IMR-90 (cell line): ENCODE data around the gene TAF4B. TPM values are rescaled to one million over a fixed set of nuclear protein-coding genes. Genes with fewer than 3 reads are reported as not detected.

ENCODE experiments used
- ATAC-seq: fragments of 200-7000 bp; cut with Tn5 transposase; 2 replicates; pipeline ENCODE4 v1.9.1; 2020; ENCODE audit warnings: low read depth, mild to moderate bottlenecking, moderate library complexity
- BruUV-seq: library from RNA; stranded (reverse); fragments of 400-500 nt; replicated peaks from 2 replicates; lab custom pipeline; 2021; lab: Mats Ljungman, UMichigan
- CTCF ChIA-PET: fragments of 300-600 bp; formaldehyde crosslinking; extraction: SDS; loops from one replicate; lab custom pipeline; 2021; ENCODE audit warnings: antibody characterized with exemption; lab: Yijun Ruan, JAX
- POLR2A ChIA-PET: fragments of 300-600 bp; sonication (Branson Sonifier 250); formaldehyde crosslinking; loops from one replicate; lab custom pipeline; 2022; ENCODE audit warnings: antibody characterized with exemption; ENCODE audit not compliant: unreplicated experiment; lab: Charles Lee
- DNase-seq: peaks from one replicate; pipeline ENCODE4 v3.0.0; 2013
- H2AFZ ChIP-seq: replicated peaks from 2 replicates; pipeline ENCODE3; 2013; ENCODE audit warnings: low read length, mild to moderate bottlenecking; ENCODE audit not compliant: poor library complexity
- H2AK5ac ChIP-seq: 2 replicates; pipeline ENCODE4 v1.6.1; 2013; ENCODE audit warnings: low read depth, low read length, inconsistent platforms
- H2AK9ac ChIP-seq: replicated peaks from 2 replicates; pipeline ENCODE3; 2013; ENCODE audit warnings: mild to moderate bottlenecking, low read depth, low read length, moderate library complexity; ENCODE audit not compliant: poor library complexity
- H2BK120ac ChIP-seq: 2 replicates; pipeline ENCODE4 v1.6.1; 2013; ENCODE audit warnings: low read depth, low read length, inconsistent platforms
- H2BK15ac ChIP-seq: 3 replicates; pipeline ENCODE4 v1.6.1; 2013; ENCODE audit warnings: low read depth, low read length, inconsistent platforms
- H2BK20ac ChIP-seq: 2 replicates; pipeline ENCODE4 v1.6.1; 2013; ENCODE audit warnings: low read depth, mild to moderate bottlenecking, inconsistent platforms, low read length, moderate library complexity
- H2BK5ac ChIP-seq: 2 replicates; pipeline ENCODE4 v1.6.1; 2013; ENCODE audit warnings: mild to moderate bottlenecking, low read depth, low read length, inconsistent platforms; ENCODE audit not compliant: poor library complexity, severe bottlenecking
- H3K14ac ChIP-seq: replicated peaks from 2 replicates; pipeline ENCODE4 v1.6.1; 2013; ENCODE audit warnings: low read depth, low read length, inconsistent platforms
- H3K18ac ChIP-seq: 2 replicates; pipeline ENCODE4 v1.6.1; 2013; ENCODE audit warnings: low read depth, low read length, control low read depth
- H3K23ac ChIP-seq: 2 replicates; pipeline ENCODE4 v1.6.1; 2013; ENCODE audit warnings: low read depth, low read length, inconsistent platforms
- H3K27ac ChIP-seq: 2 replicates; pipeline ENCODE4 v1.5.1; 2013; ENCODE audit warnings: mild to moderate bottlenecking, control low read depth, low read length; ENCODE audit not compliant: insufficient read depth
- H3K27me3 ChIP-seq: 2 replicates; pipeline ENCODE4 v1.6.1; 2013; ENCODE audit warnings: low read length; ENCODE audit not compliant: control insufficient read depth, insufficient read depth
- H3K36me3 ChIP-seq: 2 replicates; pipeline ENCODE4 v1.6.1; 2013; ENCODE audit warnings: low read length, mixed read lengths; ENCODE audit not compliant: control insufficient read depth, insufficient read depth
- H3K4ac ChIP-seq: 2 replicates; pipeline ENCODE4 v1.6.1; 2013; ENCODE audit warnings: low read depth, low read length, inconsistent platforms
- H3K4me1 ChIP-seq: 2 replicates; pipeline ENCODE4 v1.6.1; 2013; ENCODE audit warnings: low read length, mixed read lengths; ENCODE audit not compliant: control insufficient read depth, insufficient read depth
- H3K4me2 ChIP-seq: 2 replicates; pipeline ENCODE4 v1.6.1; 2013; ENCODE audit warnings: low read depth, mild to moderate bottlenecking, control low read depth, low read length, moderate library complexity
- H3K4me3 ChIP-seq: 2 replicates; pipeline ENCODE4 v1.5.1; 2013; ENCODE audit warnings: low read depth, mild to moderate bottlenecking, control low read depth, low read length, moderate library complexity; ENCODE audit not compliant: insufficient read depth
- H3K56ac ChIP-seq: 2 replicates; pipeline ENCODE4 v1.6.1; 2013; ENCODE audit warnings: low read length, inconsistent platforms; ENCODE audit not compliant: insufficient read depth; ENCODE audit errors: extremely low read depth
- H3K79me1 ChIP-seq, 2 experiments: 2 replicates each; pipeline ENCODE4 v1.6.1; 2013; ENCODE audit warnings: low read length in 2 of 2, inconsistent platforms in 1 of 2, low read depth in 1 of 2
- H3K9ac ChIP-seq: 2 replicates; pipeline ENCODE4 v1.6.1; 2013; ENCODE audit warnings: low read depth, low read length, control low read depth
- H3K9me1 ChIP-seq: 2 replicates; pipeline ENCODE4 v1.6.1; 2013; ENCODE audit warnings: low read length, inconsistent platforms; ENCODE audit not compliant: insufficient read depth
- H3K9me3 ChIP-seq: 2 replicates; pipeline ENCODE4 v1.6.1; 2013; ENCODE audit warnings: low read length; ENCODE audit not compliant: control insufficient read depth, insufficient read depth
- H4K20me1 ChIP-seq: 2 replicates; pipeline ENCODE4 v1.6.1; 2013; ENCODE audit warnings: low read length, inconsistent platforms; ENCODE audit not compliant: insufficient read depth
- H4K5ac ChIP-seq: 2 replicates; pipeline ENCODE4 v1.6.1; 2013; ENCODE audit warnings: mild to moderate bottlenecking, low read depth, low read length, control low read depth
- H4K8ac ChIP-seq, 2 experiments: 2 replicates each; pipeline ENCODE4 v1.6.1; 2013; ENCODE audit warnings: low read depth in 2 of 2, low read length in 2 of 2, control low read depth in 1 of 2, inconsistent platforms in 1 of 2
- H4K91ac ChIP-seq: 2 replicates; pipeline ENCODE4 v1.6.1; 2013; ENCODE audit warnings: low read depth, low read length, inconsistent platforms; ENCODE audit not compliant: insufficient read depth
- BHLHE40 ChIP-seq: fragments of 150-350 bp; IDR thresholded peaks from 2 replicates; pipeline ENCODE4 v1.6.1; 2016; ENCODE audit warnings: mild to moderate bottlenecking, low read depth, low read length
- CEBPB ChIP-seq: IDR thresholded peaks from 2 replicates; pipeline ENCODE4 v1.6.1; 2012; ENCODE audit warnings: low read depth, low read length, improper control_type of control experiment
- CTCF ChIP-seq: conservative IDR thresholded peaks from 2 replicates; pipeline ENCODE4 v1.5.1; 2012; ENCODE audit warnings: mild to moderate bottlenecking, low read depth, low read length, improper control_type of control experiment
- ELK1 ChIP-seq: fragments of 150-350 bp; IDR thresholded peaks from 2 replicates; pipeline ENCODE4 v1.6.1; 2016; ENCODE audit warnings: low read depth, mild to moderate bottlenecking, low read length, moderate library complexity, borderline replicate concordance
- FOS ChIP-seq: fragments of 150-350 bp; IDR thresholded peaks from 2 replicates; pipeline ENCODE4 v1.6.1; 2016; ENCODE audit warnings: low read depth, low read length
- MAFK ChIP-seq: IDR thresholded peaks from 2 replicates; pipeline ENCODE4 v1.6.1; 2012; ENCODE audit warnings: low read depth, low read length, improper control_type of control experiment
- MAZ ChIP-seq: IDR thresholded peaks from 2 replicates; pipeline ENCODE4 v1.6.1; 2012; ENCODE audit warnings: low read depth, mild to moderate bottlenecking, low read length, improper control_type of control experiment, moderate library complexity, borderline replicate concordance
- MXI1 ChIP-seq: IDR thresholded peaks from 2 replicates; pipeline ENCODE4 v1.6.1; 2012; ENCODE audit warnings: low read depth, mild to moderate bottlenecking, low read length, moderate library complexity, borderline replicate concordance
- NFE2L2 ChIP-seq: fragments of 150-350 bp; IDR thresholded peaks from 2 replicates; pipeline ENCODE4 v1.6.1; 2016; ENCODE audit warnings: low read depth, mild to moderate bottlenecking, low read length
- POLR2A ChIP-seq: IDR thresholded peaks from 2 replicates; pipeline ENCODE4 v1.6.1; 2012; ENCODE audit warnings: mild to moderate bottlenecking, low read depth, low read length
- RAD21 ChIP-seq: IDR thresholded peaks from 2 replicates; pipeline ENCODE4 v1.6.1; 2012; ENCODE audit warnings: low read length, improper control_type of control experiment
- RCOR1 ChIP-seq: IDR thresholded peaks from 2 replicates; pipeline ENCODE4 v1.6.1; 2012; ENCODE audit warnings: mild to moderate bottlenecking, low read length, improper control_type of control experiment; ENCODE audit not compliant: insufficient replicate concordance
- RFX5 ChIP-seq: IDR thresholded peaks from 2 replicates; pipeline ENCODE4 v1.8.0; 2012; ENCODE audit warnings: low read depth, mild to moderate bottlenecking, low read length, moderate library complexity
- SMC3 ChIP-seq: fragments of 150-350 bp; IDR thresholded peaks from 2 replicates; pipeline ENCODE4 v1.6.1; 2016; ENCODE audit warnings: low read depth, mild to moderate bottlenecking, antibody characterized with exemption, low read length, moderate library complexity
- USF2 ChIP-seq: fragments of 150-350 bp; IDR thresholded peaks from 2 replicates; pipeline ENCODE4 v1.6.1; 2017; ENCODE audit warnings: mild to moderate bottlenecking, antibody characterized with exemption, low read length, low read depth
- WGBS, 2 experiments: methylation state at CpG; one replicate each; pipeline versions ENCODE4 v1.1.5 to v1.1.7; 2013; ENCODE audit warnings: missing lambda C conversion rate in 2 of 2; ENCODE audit not compliant: insufficient read length in 1 of 2; ENCODE audit errors: extremely low coverage in 2 of 2; 5-methylcytosine and 5-hydroxymethylcytosine counted together
- dilution Hi-C: fragments of 300-500 bp; cut with HindIII; formaldehyde crosslinking; loops from one replicate; pipeline ENCODE4 v1.14.3; 2018; ENCODE audit warnings: low sequenced_read_pairs; ENCODE audit not compliant: unreplicated experiment
- in situ Hi-C: fragments of 300-500 bp; cut with MboI; formaldehyde crosslinking; loops from 3 replicates; pipeline ENCODE4 v1.14.3; 2019; ENCODE audit warnings: low sequenced_read_pairs, inconsistent platforms, mixed read lengths
- intact Hi-C: fragments of 100-400 bp; cut with micrococcal nuclease; formaldehyde crosslinking; loops from 2 replicates; pipeline ENCODE4 v1.10.0; 2022
- polyA plus RNA-seq, 3 experiments: library from polyadenylated mRNA; depleted of rRNA; stranded (reverse); fragments of >200 nt; gene quantifications; 2 replicates each; pipeline ENCODE4 v1.2.3, GENCODE V29; 2012; ENCODE audit warnings: low replicate concordance in 1 of 3
- total RNA-seq: library from RNA; depleted of rRNA; stranded (reverse); fragments of >200 nt; gene quantifications from 2 replicates; pipeline ENCODE4 v1.2.3, GENCODE V29; 2012

Gene TAF4B
- total and polyA plus RNA-seq, 2 of the 4 experiments (the other 2 are of a cell fraction): 0.38 to 1.1 TPM

GRCh38 chr18:26230497-26230896 is 4.3 kb downstream of the TAF4B start:
- H3K36me3 ChIP-seq: no peaks in the 10 kb centered on the region
- H2AFZ ChIP-seq: no peak overlapping the region
- no peak overlapping the region for H2BK15ac ChIP-seq
- no peak overlapping the region for H3K4me3 ChIP-seq
- no peak overlapping the region for H2BK120ac ChIP-seq
- H4K20me1 ChIP-seq: no peaks in the 10 kb centered on the region
- H3K9me1 ChIP-seq: no peaks in the 10 kb centered on the region
- H4K91ac ChIP-seq: no peak overlapping the region
- H3K27me3 ChIP-seq: no peaks in the 10 kb centered on the region; the same call in 1 of the 2 replicates
- dilution Hi-C loops: no loop called here
- no peak for DNase-seq
- no peak overlapping the region for H2BK5ac ChIP-seq
- H3K23ac ChIP-seq: no peak overlapping the region
- no peak overlapping the region for H4K5ac ChIP-seq
- no peak for ATAC-seq
- H3K79me1 ChIP-seq: no peaks in the 10 kb centered on the region
- intact Hi-C loops: no loop called here
- CTCF ChIA-PET: interaction anchor here (0.6 kb wide), 1 partner anchor 356 kb away, joined by 7 read pairs; no protein-coding TSS in a partner anchor
- no peak overlapping the region for H3K9ac ChIP-seq
- H3K9me3 ChIP-seq: no peaks in the 10 kb centered on the region
- no CpG with 5 or more reads among the region's 8 CpGs for WGBS, 2 experiments
- H3K56ac ChIP-seq: no peak overlapping the region
- no peak overlapping the region for H2AK9ac ChIP-seq
- BruUV-seq: no TSS peak
- no peak overlapping the region for H3K4ac ChIP-seq
- H2AK5ac ChIP-seq: no peak overlapping the region
- H3K14ac ChIP-seq: no peak overlapping the region
- POLR2A ChIA-PET: no interaction called here
- no peak overlapping the region for H4K8ac ChIP-seq
- no peak overlapping the region for H3K27ac ChIP-seq
- H3K4me2 ChIP-seq: no peak overlapping the region
- H2BK20ac ChIP-seq: no peak overlapping the region
- in situ Hi-C loops: no loop called here
- H3K18ac ChIP-seq: no peak overlapping the region
- TF ChIP-seq CEBPB: no peak
- TF ChIP-seq RFX5: no peak
- no peak for TF ChIP-seq CTCF
- TF ChIP-seq MAFK: no peak
- no peak for TF ChIP-seq MXI1
- no peak for TF ChIP-seq ELK1
- TF ChIP-seq USF2: no peak
- no peak for TF ChIP-seq SMC3
- TF ChIP-seq POLR2A: no peak
- no peak for TF ChIP-seq BHLHE40
- TF ChIP-seq RCOR1: no peak
- TF ChIP-seq RAD21: no peak
- no peak for TF ChIP-seq MAZ
- no peak for TF ChIP-seq FOS
- no peak for TF ChIP-seq NFE2L2
- H3K4me1 ChIP-seq: no peaks in the 10 kb centered on the region
